GM11168 (cell line): ENCODE results near the gene CEBPG.

Experiments used
- in situ Hi-C: fragments of 300-500 bp; cut with MboI; formaldehyde crosslinking; loops from one replicate; pipeline ENCODE4 v1.12.0; 2022; ENCODE audit warnings: low sequenced_read_pairs; ENCODE audit not compliant: unreplicated experiment

The CEBPG gene

GRCh38 chr19:33349319-33350289, 23.9 kb upstream of the CEBPG start:
- in situ Hi-C loops: no loop called here

- in situ Hi-C loops: no loop called here
These were observed 22.8 kb upstream of the CEBPG start for GRCh38 chr19:33350538-33351309.

DNA sequence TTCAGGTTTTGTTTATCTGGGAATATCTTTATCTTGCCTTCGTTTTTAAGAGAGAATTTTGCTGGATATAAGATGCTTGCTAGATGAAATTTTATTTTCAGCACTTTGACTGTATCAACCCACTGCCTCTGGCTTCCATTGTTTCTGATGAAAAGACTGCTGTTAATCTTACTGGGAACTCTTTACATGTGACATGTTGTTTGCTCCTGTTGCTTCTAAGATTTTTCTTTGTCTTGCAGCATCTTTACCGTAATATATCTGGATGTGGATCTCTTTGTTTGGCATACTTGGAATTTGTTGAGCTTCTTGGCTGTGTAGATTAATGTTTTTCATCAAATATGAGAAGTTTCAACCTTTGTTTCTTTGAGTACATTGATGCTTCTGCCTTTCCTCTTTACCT, 18.0 kb upstream of the CEBPG start:
- in situ Hi-C loops: no loop called here

- in situ Hi-C loops: no loop called here
These were observed 16.0 kb upstream of the CEBPG start for GRCh38 chr19:33357556-33357955.

DNA sequence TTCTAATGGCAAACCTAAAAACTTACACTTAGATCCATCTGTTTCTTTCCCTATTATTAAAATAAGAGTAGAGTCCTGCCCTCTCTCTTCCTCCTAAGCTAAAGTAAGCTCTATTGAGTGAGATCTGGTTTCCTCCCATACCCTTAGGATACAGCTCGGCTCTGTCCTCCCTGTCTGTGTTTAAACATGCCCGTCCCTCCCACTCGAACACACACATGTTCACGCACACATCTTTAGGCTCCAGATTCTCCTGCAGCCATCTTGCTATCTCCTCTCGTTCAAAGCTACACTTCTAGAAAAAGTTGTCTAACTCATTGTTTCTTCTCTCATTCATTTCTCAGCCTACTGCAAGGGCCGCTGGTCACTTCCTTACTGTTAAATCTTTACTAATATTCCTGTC, 15.1 kb upstream of the CEBPG start:
- in situ Hi-C loops: no loop called here

DNA sequence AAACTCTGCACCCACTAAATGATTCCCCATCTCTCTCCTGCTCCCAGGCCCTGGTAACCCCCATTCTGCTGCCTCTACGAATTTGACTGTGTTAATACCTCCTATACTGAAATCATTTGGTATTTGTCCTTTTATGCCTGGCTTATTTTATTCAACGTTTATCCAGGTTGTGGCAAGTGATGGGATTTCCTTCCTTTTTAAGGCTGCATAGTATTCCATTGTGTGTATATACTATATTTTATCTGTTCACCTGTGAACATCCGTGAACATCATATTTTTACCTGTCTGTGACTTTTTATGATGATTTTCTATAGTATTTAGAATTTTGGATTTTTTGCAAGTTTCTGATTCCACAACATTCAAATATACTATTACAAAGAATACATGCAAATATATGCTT, 13.9 kb upstream of the CEBPG start:
- in situ Hi-C loops: no loop called here

DNA sequence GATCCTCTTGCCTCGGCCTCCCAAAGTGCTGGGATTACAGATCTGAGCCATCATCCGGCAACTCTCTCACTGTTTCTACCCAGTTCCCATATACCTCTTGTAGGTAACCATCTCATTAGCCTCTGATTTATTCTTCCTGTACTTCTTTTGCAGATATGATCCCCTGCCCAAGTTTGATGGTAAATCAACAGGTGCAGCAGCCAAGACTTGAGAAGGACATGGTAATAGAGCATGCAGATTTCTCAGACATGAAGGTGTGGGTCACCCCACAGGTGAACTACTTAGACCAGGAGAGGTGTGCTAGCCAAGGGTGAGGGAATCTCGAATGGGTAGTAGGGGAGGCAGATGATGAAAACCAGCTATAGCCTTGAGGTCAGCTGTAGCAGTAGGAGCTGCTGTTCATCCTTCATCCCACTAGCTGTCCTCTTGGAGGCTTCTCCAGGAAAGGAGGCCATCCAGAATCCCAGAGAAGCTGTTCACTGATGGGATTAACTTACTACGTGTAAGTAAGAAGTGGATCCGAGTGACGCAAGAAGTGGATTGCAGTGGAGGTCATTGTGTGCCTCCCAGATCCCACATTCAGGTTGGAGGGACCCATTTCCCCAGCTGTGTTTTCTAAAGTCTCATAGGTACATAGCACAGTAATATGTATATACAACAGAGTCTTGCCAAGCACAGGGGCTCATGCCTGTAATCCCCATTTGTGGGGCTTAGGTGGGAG, 10.8 kb upstream of the CEBPG start:
- in situ Hi-C loops: no loop called here

DNA sequence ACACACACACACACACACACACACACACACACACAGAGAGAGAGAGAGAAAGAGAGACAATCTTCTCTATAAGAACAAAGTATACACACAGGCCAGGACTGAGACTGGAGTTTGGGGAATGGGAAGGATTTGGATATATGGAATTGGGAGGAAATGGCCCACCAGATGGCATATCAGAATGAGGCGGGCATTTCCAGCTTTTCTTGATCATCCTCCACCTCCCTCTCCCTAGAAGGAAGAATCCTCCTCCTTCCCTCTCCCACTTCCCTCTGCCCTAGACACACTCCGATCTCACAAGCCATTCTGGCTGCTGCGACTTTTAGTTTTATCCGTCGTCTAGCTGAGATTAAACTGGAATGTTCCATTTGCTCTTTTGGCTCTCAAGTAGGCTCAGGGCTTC, 10.0 kb upstream of the CEBPG start:
- in situ Hi-C loops: no loop called here

GRCh38 chr19:33365691-33366090, 7.8 kb upstream of the CEBPG start:
- in situ Hi-C loops: no loop called here

- in situ Hi-C loops: no loop called here
These were observed 7.4 kb upstream of the CEBPG start for GRCh38 chr19:33366127-33366526.

DNA sequence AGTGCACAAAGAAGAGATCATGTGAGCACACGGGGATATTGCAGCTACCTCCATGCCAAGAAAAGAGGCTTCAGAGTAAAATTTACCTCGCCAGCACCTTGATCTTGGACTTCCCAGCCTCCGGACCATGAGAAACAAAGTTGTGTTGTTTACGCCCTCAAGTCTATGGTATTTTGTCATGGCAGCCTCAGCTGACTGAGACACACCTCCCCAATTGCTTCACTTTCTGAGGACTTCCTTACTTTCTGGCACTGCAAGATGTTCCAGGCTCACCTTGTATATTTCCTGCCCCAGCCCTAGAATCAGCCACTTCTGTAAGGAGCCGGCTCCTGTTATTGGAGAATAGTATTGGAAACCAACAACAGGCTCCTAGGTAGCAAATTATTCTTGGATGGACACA, 6.6 kb upstream of the CEBPG start:
- in situ Hi-C loops: no loop called here

DNA sequence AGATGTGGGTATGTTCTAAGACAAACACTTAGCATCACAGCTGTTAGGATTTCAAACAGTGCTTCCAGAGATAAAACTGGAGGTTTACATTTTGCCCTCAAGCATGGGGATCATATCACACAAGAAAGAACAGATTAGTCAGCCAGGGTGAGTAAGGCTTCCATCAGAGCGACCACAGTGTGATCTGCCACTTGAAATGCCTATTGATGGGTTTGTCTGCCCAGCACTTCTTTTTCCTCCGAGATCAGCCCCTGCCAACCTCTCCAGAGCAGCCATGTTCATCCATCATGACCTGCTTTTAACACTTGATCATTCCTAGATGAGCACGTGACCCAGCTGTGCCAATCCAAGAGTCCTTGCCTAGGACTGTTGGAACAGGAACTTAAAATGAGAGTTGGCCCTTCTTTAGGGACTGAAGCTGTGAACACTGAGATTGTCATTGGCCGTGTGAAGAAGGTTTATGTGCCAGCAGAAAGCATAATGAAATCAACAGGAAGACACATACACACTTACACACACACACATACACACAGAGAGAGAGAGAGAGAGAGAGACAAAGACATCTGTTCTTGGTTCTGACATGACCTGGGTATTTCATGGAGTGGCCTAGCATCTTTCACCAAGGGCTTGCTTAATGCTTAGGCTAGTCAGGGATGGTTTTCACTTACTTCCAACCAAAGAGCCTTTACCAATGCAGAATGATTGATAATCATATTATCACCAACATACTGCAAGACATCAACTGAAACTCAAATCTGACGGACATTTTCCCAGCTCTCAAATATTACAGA, 5.2 kb upstream of the CEBPG start:
- in situ Hi-C loops: no loop called here

DNA sequence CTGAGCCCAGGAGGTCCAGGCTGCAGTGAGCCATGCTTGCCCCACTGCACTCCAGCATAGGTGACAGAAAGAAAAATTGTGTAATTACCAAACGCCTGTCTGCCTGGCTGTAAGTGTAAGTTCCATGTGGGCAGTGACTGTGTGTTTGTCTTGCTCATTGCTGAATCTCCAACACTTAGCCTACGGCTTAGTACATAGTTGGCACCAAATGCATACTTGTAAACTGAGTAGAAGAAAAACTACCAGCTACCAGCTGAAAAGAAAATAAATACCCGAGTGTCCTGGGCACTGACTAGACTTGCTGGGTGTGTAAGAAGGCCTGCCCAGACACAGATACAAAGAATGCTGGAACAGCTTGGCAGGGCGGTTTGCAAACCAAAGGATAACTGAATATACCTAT, 2.7 kb upstream of the CEBPG start:
- in situ Hi-C loops: no loop called here

DNA sequence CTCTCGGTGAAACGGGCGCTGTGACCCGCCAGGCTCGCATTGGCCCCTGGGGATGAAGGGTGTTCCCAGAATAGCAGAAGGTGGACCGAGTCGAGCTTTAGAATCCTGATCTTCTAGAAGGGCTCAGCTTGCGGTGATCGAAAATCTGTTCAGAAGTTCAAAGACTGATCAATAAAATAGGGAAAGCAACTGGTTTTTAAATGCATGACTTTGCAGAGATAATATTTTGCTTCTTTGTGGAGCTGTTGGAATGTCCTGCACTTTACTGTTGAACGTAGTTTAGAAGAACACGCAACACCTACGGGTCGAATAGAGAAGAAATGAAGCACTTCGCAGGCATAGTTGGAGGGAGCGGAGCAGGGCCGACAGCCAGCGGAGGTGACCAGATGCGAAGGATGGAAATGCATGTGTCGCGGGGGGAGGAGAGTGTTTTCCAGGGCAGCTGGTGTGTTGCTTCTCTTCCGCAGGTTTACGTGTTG, 766 bp downstream of the CEBPG start:
- in situ Hi-C loops: no loop called here

- in situ Hi-C loops: no loop called here
These were observed 1.8 kb downstream of the CEBPG start for GRCh38 chr19:33375156-33375836.

DNA sequence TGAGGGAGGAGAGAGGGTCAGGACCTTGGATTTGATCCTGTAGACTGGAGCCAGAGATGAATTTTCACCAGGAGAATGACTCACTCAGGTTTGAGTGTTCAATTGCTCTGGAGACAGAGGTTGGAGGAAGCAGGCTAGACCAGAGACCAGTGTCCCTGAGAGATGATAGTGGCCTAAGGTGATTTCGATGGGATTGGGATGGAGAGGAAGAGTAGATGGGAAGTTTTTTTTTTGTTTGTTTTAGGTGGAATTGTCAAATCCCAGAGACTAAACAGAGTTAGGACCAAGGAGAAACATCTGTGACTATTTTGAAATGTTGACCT, 2.3 kb downstream of the CEBPG start:
- in situ Hi-C loops: no loop called here

- in situ Hi-C loops: no loop called here
These were observed 2.9 kb downstream of the CEBPG start for GRCh38 chr19:33376423-33376822.

DNA sequence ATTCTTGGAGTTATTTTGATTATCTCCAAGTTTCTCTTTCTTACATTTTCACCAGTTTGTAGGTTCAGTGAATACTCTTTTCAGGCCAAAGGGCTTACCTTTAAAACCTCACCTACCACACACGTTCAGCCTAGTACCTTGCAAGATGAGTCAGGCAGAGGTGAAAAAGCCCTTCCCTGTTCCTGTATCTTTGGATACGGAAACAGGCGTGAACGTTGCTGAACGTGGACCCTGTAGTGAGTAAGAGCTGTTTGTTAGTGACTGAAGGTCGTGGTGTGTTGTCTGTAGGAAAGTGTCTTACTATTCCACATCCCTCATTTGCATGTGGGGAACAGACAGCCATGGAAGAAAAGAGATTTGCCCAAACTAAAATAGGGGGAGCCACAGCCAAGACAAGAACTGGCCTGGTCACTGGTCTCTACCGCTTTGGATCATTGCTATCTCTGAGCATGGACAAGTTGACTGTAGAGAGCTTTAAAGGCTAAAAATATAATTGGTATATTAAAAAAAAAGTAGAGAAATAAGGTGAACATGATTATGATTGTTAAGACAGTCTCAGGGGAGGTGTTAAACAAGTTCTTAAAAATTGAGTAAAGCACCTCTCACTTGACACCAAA, 3.5 kb downstream of the CEBPG start:
- in situ Hi-C loops: no loop called here
